DMS153 treated with DMSO at 0.1 percent for 48 hours (cell line): Measurements from ENCODE around the gene ATP8B3.

Source experiments
- DNase-seq: peaks from one replicate; lab custom pipeline; 2025; ENCODE audit not compliant: unreplicated experiment; lab: John Stamatoyannopoulos, UW

The ATP8B3 gene

GRCh38 chr19:1837222-1837565 lies 25.1 kb upstream of the ATP8B3 start:
- no peak for DNase-seq

- DNase-seq: no peak
Observed at GRCh38 chr19:1836458-1837221, 24.6 kb upstream of the ATP8B3 start.

- no peak for DNase-seq
Observed at GRCh38 chr19:1833540-1833939, 21.5 kb upstream of the ATP8B3 start.

GRCh38 chr19:1832046-1832663 lies 20.1 kb upstream of the ATP8B3 start:
- DNase-seq: no peak

GRCh38 chr19:1830978-1831377 lies 18.9 kb upstream of the ATP8B3 start:
- no peak for DNase-seq

GRCh38 chr19:1830568-1830967 lies 18.5 kb upstream of the ATP8B3 start:
- DNase-seq: no peak

- no peak for DNase-seq
Observed at GRCh38 chr19:1829958-1830357, 17.9 kb upstream of the ATP8B3 start.

- no peak for DNase-seq
Observed at GRCh38 chr19:1828279-1829238, 16.5 kb upstream of the ATP8B3 start.

GRCh38 chr19:1827566-1828278 lies 15.6 kb upstream of the ATP8B3 start:
- DNase-seq: no peak

GRCh38 chr19:1826557-1827521 lies 14.8 kb upstream of the ATP8B3 start:
- DNase-seq: no peak

- peak; percentile 0 for DNase-seq
Observed at GRCh38 chr19:1825909-1826556, 14.0 kb upstream of the ATP8B3 start.

- DNase-seq: no peak
Observed at GRCh38 chr19:1824252-1824622, 12.2 kb upstream of the ATP8B3 start.

- no peak for DNase-seq
Observed at GRCh38 chr19:1823539-1824251, 11.6 kb upstream of the ATP8B3 start.

- no peak for DNase-seq
Observed at GRCh38 chr19:1823020-1823419, 10.9 kb upstream of the ATP8B3 start.

GRCh38 chr19:1822210-1822609 lies 10.1 kb upstream of the ATP8B3 start:
- DNase-seq: no peak

GRCh38 chr19:1819341-1820255 lies 7.5 kb upstream of the ATP8B3 start:
- no peak for DNase-seq

GRCh38 chr19:1818549-1819195 lies 6.6 kb upstream of the ATP8B3 start:
- DNase-seq: no peak
